22Rv1 (cell line): Measurements from ENCODE around the gene TWIST2.

Experiments
- ZFX ChIP-seq: fragments of 450-650 bp; IDR thresholded peaks from 2 replicates; pipeline ENCODE4 v1.6.1; 2017; ENCODE audit warnings: antibody characterized with exemption, borderline replicate concordance
- TF ChIP-seq, protein P1 (sequence below): fragments of 450-650 bp; IDR thresholded peaks from 2 replicates; pipeline ENCODE4 v1.5.1; 2017; ENCODE audit warnings: mild to moderate bottlenecking

DNA sequence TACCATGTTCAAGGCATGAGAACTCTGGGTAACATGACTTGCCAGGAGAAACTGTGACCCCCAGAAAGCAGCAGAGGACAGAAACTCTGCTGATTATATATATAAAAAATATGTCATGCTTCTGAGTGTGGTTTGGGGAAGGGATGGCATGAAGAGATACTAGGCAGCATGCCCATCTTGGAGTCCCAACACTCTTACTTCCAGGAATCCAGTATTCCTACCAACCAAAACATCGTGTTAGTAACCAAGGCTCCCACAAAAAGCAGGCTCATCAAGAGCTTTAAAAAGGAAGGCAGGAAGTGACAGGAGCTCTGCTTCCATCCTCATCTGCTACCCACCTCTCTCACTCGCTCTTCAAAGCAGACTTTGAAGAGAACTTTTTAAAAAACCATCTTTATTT is 31.6 kb upstream of the TWIST2 start:
- TF ChIP-seq, protein P1, sequence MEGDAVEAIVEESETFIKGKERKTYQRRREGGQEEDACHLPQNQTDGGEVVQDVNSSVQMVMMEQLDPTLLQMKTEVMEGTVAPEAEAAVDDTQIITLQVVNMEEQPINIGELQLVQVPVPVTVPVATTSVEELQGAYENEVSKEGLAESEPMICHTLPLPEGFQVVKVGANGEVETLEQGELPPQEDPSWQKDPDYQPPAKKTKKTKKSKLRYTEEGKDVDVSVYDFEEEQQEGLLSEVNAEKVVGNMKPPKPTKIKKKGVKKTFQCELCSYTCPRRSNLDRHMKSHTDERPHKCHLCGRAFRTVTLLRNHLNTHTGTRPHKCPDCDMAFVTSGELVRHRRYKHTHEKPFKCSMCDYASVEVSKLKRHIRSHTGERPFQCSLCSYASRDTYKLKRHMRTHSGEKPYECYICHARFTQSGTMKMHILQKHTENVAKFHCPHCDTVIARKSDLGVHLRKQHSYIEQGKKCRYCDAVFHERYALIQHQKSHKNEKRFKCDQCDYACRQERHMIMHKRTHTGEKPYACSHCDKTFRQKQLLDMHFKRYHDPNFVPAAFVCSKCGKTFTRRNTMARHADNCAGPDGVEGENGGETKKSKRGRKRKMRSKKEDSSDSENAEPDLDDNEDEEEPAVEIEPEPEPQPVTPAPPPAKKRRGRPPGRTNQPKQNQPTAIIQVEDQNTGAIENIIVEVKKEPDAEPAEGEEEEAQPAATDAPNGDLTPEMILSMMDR = no peak
- no peak for TF ChIP-seq ZFX
